Measurements from ENCODE around the gene CEACAM21. TPM values are rescaled to one million over a fixed set of nuclear protein-coding genes. Genes with fewer than 3 reads are reported as not detected.

The CEACAM21 gene
- total RNA-seq (1 to 10 TPM in 2 of 4 donors, under 1 TPM in 2; 0.65 to 1.6 (median 1.2) TPM), polyA plus RNA-seq (0.36 TPM)
- long read RNA-seq, donor 1 = 0 reads
- long read RNA-seq, donor 2, partial matches to known transcripts = 0 of 1 reads
- long read RNA-seq, donor 2, other reads (novel, unspliced or antisense) = 1 of 1 reads
- long read RNA-seq, donor 3 = 0 reads
- long read RNA-seq, donor 4, partial matches to known transcripts = 1 of 1 reads
- long read RNA-seq, donor 4, other reads (novel, unspliced or antisense) = 0 of 1 reads

- Histone ChIP-seq H3K9me3 (ENCODE audit: control insufficient read depth, low read length) (no peaks in the 10 kb centered on the region), H3K27ac (ENCODE audit: low read length) (no peak within 1 kb of the TSS), H3K27me3 (ENCODE audit: control insufficient read depth, insufficient read depth) (no peaks in the 10 kb centered on the region), H3K4me3 (ENCODE audit: low read length) (no peak within 1 kb of the TSS), H3K4me1 (ENCODE audit: control insufficient read depth, insufficient read depth, low read length) (peaks cover 2% of the 10 kb centered on the region)
- ATAC-seq (peak; percentile 85 to 92), DNase-seq (peak; percentile 56 to 83 (median 79))
- 21% methylated on average over 4 of the region's 4 CpGs for WGBS
- intact Hi-C loops (cut with DNase I) = no loop called here
Observed at GRCh38 chr19:41575998-41576397, at the start of gene CEACAM21. CEACAM21 (plus strand) TSS chr19:41576166; CDS start chr19:41576275, 109 bp downstream.

DNA sequence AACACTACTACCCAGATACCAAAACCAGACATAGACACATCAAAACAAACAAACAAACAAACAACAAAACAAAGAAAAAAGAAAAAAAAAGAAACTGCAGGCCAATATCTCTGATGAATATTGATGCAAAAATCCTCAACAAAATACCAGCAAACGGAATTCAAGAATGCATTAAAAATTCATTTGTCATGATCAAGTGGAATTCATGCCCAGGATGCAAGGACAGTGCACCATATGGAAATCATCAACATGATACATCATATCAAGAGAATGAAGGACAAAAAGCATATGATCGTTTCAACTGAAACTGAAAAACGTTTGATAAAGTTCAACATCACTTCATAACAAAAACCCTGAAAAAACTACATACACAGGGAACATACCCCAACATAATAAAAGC, 48.9 kb upstream of the CEACAM21 start:
- no peak overlapping the region for H3K27ac ChIP-seq (ENCODE audit: low read length)
- no peak overlapping the region for H3K4me3 ChIP-seq (ENCODE audit: low read length)
- ATAC-seq = no peak
- 45% methylated on average over 3 of the region's 3 CpGs for WGBS
- DNase-seq = no peak
- intact Hi-C loops (cut with DNase I) = no loop called here
- no peaks in the 10 kb centered on the region for H3K27me3 ChIP-seq (ENCODE audit: control insufficient read depth, insufficient read depth)
- H3K9me3 ChIP-seq (ENCODE audit: control insufficient read depth, low read length) = peaks cover 5% of the 10 kb centered on the region
- peaks cover 2% of the 10 kb centered on the region for H3K4me1 ChIP-seq (ENCODE audit: control insufficient read depth, insufficient read depth, low read length)

DNA sequence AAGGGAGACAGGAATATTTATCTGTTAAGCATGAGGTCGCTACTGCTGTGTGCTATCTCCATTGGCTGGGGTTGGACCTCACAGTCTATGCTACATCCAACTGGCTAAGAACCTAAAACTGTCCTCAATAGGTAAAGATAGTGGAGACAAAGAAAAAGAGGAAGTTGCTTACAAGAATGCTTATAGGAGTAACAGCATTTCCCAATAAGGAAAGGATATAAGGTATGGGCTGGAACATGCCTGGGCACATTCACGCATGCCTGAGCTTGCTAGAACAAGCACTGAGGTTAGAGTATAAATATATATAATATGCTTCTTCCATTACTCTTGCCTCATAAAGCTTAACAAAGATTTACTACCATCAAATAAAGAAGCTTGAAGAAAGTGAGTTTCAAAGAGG, 47.9 kb upstream of the CEACAM21 start:
- DNase-seq = no peak
- Histone ChIP-seq H3K27ac (ENCODE audit: low read length) (no peak overlapping the region), H3K9me3 (ENCODE audit: control insufficient read depth, low read length) (peaks cover 5% of the 10 kb centered on the region), H3K27me3 (ENCODE audit: control insufficient read depth, insufficient read depth) (no peaks in the 10 kb centered on the region), H3K4me3 (ENCODE audit: low read length) (no peak overlapping the region), H3K4me1 (ENCODE audit: control insufficient read depth, insufficient read depth, low read length) (peaks cover 2% of the 10 kb centered on the region)
- intact Hi-C loops (cut with DNase I) = no loop called here
- no peak for ATAC-seq
- WGBS = 71% methylated on average over 2 of the region's 2 CpGs

DNA sequence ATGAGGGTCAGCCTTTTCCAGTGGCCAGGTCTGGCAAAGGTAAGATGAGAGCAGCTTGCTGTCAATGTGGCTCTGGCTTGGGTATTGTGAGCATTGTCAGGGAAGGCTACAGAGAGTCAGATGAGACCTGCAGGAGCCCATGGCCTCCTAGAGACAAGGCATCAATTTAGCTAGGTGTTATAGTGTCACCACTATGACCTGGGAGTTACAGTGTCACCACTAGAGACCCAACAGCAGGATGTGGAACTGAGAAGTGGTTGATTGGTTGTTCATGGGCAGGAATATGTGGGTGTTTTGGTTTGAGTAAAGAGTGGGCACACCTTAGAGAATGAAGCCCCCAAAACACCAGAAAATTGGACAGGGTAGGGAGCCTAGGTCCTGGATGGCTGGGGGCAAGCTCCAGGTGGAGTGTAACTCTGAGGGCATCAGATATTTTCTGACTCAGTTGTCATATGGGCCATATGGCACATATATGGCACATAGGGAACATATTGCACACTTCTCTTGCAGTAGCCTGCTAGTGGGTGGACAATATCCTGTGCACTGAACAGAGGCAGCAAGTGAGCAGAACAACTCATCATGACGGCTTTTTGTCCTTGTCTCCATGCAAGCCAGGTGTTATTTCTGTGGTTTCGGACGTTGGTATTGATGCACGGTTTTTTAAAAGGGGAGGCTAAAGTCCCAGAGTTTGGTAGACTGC, 46.3 kb upstream of the CEACAM21 start:
- Histone ChIP-seq H3K27ac (ENCODE audit: low read length) (no peak overlapping the region), H3K9me3 (ENCODE audit: control insufficient read depth, low read length) (peaks cover 5% of the 10 kb centered on the region), H3K4me1 (ENCODE audit: control insufficient read depth, insufficient read depth, low read length) (peaks cover 2% of the 10 kb centered on the region), H3K4me3 (ENCODE audit: low read length) (no peak overlapping the region), H3K27me3 (ENCODE audit: control insufficient read depth, insufficient read depth) (no peaks in the 10 kb centered on the region)
- no peak for DNase-seq
- intact Hi-C loops (cut with DNase I) = loop anchor here in 1 of 4 donors (10.0 kb wide), 1 partner anchor 75 kb away; no protein-coding TSS in a partner anchor
- no peak for ATAC-seq
- 88% methylated on average over 4 of the region's 4 CpGs for WGBS

GRCh38 chr19:41530184-41530534, 45.8 kb upstream of the CEACAM21 start:
- intact Hi-C loops (cut with DNase I) = loop anchor here in 1 of 4 donors (10.0 kb wide), 1 partner anchor 75 kb away; no protein-coding TSS in a partner anchor
- H3K9me3 ChIP-seq (ENCODE audit: control insufficient read depth, low read length) = peaks cover 5% of the 10 kb centered on the region
- DNase-seq = no peak
- H3K27me3 ChIP-seq (ENCODE audit: control insufficient read depth, insufficient read depth) = no peaks in the 10 kb centered on the region
- peak overlapping the region; percentile 5 for H3K27ac ChIP-seq (ENCODE audit: low read length)
- H3K4me3 ChIP-seq (ENCODE audit: low read length) = no peak overlapping the region
- 83% methylated on average over 4 of the region's 4 CpGs for WGBS
- ATAC-seq = no peak
- peaks cover 2% of the 10 kb centered on the region for H3K4me1 ChIP-seq (ENCODE audit: control insufficient read depth, insufficient read depth, low read length)

DNA sequence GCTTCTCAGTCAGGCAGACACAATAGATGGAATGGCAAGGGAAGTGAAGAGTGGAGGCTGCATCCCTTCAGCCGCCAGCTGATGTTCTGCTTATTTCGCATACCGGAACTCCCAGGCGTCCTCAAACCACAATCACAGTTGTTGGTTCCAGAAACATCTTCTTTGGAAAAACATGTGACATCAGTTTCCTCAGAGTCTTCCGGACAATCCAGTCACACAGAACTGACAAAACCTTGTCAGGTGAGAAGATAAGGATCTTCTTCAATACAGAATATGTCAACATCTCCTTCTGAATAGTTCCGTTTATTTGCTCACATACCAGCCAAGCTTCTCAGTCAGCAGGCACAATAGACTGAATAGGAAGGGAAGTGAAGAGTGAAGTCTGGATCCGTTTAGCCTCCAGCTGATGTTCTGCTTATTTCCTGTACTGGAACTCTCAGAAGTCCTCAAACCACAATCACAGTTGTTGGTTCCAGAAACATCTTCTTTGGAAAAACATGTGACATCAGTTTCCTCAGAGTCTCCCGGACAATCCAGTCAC, 45.1 kb upstream of the CEACAM21 start:
- Histone ChIP-seq H3K4me3 (ENCODE audit: low read length) (no peak overlapping the region), H3K27ac (ENCODE audit: low read length) (peak overlapping the region; percentile 61), H3K9me3 (ENCODE audit: control insufficient read depth, low read length) (peaks cover 5% of the 10 kb centered on the region), H3K27me3 (ENCODE audit: control insufficient read depth, insufficient read depth) (no peaks in the 10 kb centered on the region), H3K4me1 (ENCODE audit: control insufficient read depth, insufficient read depth, low read length) (peaks cover 2% of the 10 kb centered on the region)
- 36% methylated on average over 8 of the region's 8 CpGs for WGBS
- ATAC-seq (peak; percentile 38 to 40), DNase-seq (no peak)
- intact Hi-C loops (cut with DNase I) = loop anchor here in 1 of 4 donors (10.0 kb wide), 1 partner anchor 76 kb away; no protein-coding TSS in a partner anchor

DNA sequence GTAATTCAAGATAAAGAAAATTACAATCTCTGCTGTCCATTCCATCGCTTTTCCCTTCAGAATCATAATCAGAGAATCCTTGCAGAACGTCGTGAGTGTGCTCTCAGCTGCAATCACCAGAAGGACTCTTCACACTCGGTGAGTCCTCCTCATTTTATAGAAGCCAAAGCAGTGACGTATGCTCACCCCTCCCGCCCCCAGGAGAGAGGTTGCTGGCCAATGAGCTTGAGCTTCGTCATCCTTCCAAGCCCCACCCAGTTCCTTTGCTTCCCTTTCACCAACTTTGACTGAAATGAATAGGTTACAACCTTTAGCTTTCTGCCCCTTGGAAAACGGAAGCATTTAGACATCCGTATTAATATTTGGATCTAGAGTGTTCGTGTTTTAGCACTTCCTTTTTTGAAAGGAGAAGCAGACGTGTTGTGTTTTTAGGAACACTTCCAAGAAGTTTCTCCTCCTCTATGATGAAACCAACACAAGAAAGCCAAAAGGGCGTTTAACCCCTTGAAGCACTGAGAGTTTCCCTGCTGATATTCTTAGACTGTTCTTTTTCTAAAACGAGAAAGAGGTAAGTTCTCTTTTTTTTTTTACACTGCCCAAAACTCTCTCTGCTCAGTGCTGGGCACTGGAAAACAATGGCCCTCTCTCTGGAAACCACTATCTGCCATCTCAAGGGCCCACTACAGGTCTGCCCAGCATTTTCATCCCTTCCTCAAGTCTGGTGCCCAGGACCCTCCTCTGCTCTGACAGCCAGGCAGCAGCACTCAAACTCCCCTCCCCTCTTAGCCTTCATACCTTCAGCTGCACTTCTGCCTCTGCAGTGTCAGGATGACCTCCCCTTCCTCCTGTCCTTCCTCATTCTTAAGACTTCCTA, 44.3 kb upstream of the CEACAM21 start:
- 15% methylated on average over 13 of the region's 13 CpGs for WGBS
- peaks cover 2% of the 10 kb centered on the region for H3K4me1 ChIP-seq (ENCODE audit: control insufficient read depth, insufficient read depth, low read length)
- DNase-seq (peak; percentile 80 to 89 (median 87)), ATAC-seq (peak; percentile 95 to 96)
- peak overlapping the region; percentile 4 for H3K4me3 ChIP-seq (ENCODE audit: low read length)
- peaks cover 5% of the 10 kb centered on the region for H3K9me3 ChIP-seq (ENCODE audit: control insufficient read depth, low read length)
- no peaks in the 10 kb centered on the region for H3K27me3 ChIP-seq (ENCODE audit: control insufficient read depth, insufficient read depth)
- peak overlapping the region; percentile 61 for H3K27ac ChIP-seq (ENCODE audit: low read length)
- intact Hi-C loops (cut with DNase I) = loop anchor here in 1 of 4 donors (10.0 kb wide), 1 partner anchor 77 kb away; no protein-coding TSS in a partner anchor

- Histone ChIP-seq H3K4me1 (ENCODE audit: control insufficient read depth, insufficient read depth, low read length) (peaks cover 2% of the 10 kb centered on the region), H3K9me3 (ENCODE audit: control insufficient read depth, low read length) (peaks cover 5% of the 10 kb centered on the region), H3K27me3 (ENCODE audit: control insufficient read depth, insufficient read depth) (no peaks in the 10 kb centered on the region), H3K4me3 (ENCODE audit: low read length) (no peak overlapping the region), H3K27ac (ENCODE audit: low read length) (no peak overlapping the region)
- intact Hi-C loops (cut with DNase I) = loop anchor here in 1 of 4 donors (10.0 kb wide), 1 partner anchor 78 kb away; no protein-coding TSS in a partner anchor
- ATAC-seq (no peak), DNase-seq (no peak)
Observed at GRCh38 chr19:41532526-41532925, 43.4 kb upstream of the CEACAM21 start.

- WGBS = 31% methylated on average over 1 of the region's 1 CpG
- peaks cover 2% of the 10 kb centered on the region for H3K4me1 ChIP-seq (ENCODE audit: control insufficient read depth, insufficient read depth, low read length)
- H3K4me3 ChIP-seq (ENCODE audit: low read length) = no peak overlapping the region
- intact Hi-C loops (cut with DNase I) = loop anchor here in 1 of 4 donors (10.0 kb wide), 1 partner anchor 79 kb away; no protein-coding TSS in a partner anchor
- peaks cover 5% of the 10 kb centered on the region for H3K9me3 ChIP-seq (ENCODE audit: control insufficient read depth, low read length)
- H3K27me3 ChIP-seq (ENCODE audit: control insufficient read depth, insufficient read depth) = no peaks in the 10 kb centered on the region
- DNase-seq (no peak), ATAC-seq (no peak)
- H3K27ac ChIP-seq (ENCODE audit: low read length) = no peak overlapping the region
Observed at GRCh38 chr19:41533671-41534215, 42.2 kb upstream of the CEACAM21 start.

DNA sequence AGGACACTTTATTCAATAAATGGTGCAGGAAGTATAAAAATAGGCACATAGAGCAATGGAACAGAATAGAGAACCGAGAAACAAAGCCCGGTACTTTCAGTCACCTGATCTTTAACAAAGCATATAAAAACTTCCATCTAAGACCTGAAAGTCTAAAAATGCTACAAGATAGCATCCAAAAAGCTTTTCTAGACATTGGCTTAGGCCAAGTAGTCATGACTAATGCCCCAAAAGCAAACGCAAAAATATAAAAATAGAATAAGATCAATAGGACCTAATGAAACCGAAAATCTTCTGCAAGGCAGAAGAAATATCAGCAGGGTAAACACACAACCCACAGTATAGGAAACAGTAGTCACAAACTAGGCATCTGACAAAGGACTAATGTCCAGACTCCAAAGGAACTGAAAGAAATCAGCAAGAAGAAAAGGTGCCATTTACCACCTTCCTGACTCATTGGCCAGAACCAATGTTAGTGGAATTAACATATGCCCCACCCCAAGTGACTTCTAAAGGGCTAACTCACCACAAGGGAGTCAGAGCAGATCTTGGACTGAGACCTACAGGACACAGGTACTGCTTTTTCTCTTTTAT, 40.8 kb upstream of the CEACAM21 start:
- no peak for ATAC-seq
- no peaks in the 10 kb centered on the region for H3K9me3 ChIP-seq (ENCODE audit: control insufficient read depth, low read length)
- no peak for DNase-seq
- H3K4me3 ChIP-seq (ENCODE audit: low read length) = no peak overlapping the region
- H3K4me1 ChIP-seq (ENCODE audit: control insufficient read depth, insufficient read depth, low read length) = peaks cover 2% of the 10 kb centered on the region
- H3K27me3 ChIP-seq (ENCODE audit: control insufficient read depth, insufficient read depth) = no peaks in the 10 kb centered on the region
- no peak overlapping the region for H3K27ac ChIP-seq (ENCODE audit: low read length)
- 42% methylated on average over 4 of the region's 4 CpGs for WGBS
- intact Hi-C loops (cut with DNase I) = loop anchor here in 1 of 4 donors (10.0 kb wide), 1 partner anchor 80 kb away; no protein-coding TSS in a partner anchor
